ENCODE results near the gene IFT122. TPM values are rescaled to one million over a fixed set of nuclear protein-coding genes. Genes with fewer than 3 reads are reported as not detected.
"Not testable (repeated sequence)": the region's sequence is repeated elsewhere in the genome, so short reads cannot be mapped to it uniquely, and the experiment has no call there.

Gene IFT122
- 42.3 TPM for total RNA-seq

- peak; percentile 98 to 100 (median 99) for DNase-seq (ENCODE audit: low read depth in 2 of 3, low spot score in 2 of 3)
Measured at GRCh38 chr3:129439817-129440617, at the start of gene IFT122, which contains the start of gene MBD4. Gene IFT122, plus strand, starts transcription at chr3:129440224. Its CDS starts 107 bp downstream, at chr3:129440331. Gene MBD4, minus strand, starts transcription at chr3:129439948. Its CDS starts 115 bp downstream, at chr3:129439833.

- DNase-seq (ENCODE audit: low read depth in 2 of 3, low spot score in 2 of 3): not testable (repeated sequence)
Measured at GRCh38 chr3:129391583-129391982, 48.4 kb upstream of the IFT122 start.

GRCh38 chr3:129392106-129392887 lies 47.7 kb upstream of the IFT122 start:
- DNase-seq (ENCODE audit: low read depth in 2 of 3, low spot score in 2 of 3): not testable (repeated sequence)

- no peak for DNase-seq (ENCODE audit: low read depth in 2 of 3, low spot score in 2 of 3)
Measured at GRCh38 chr3:129393271-129393670, 46.8 kb upstream of the IFT122 start.

GRCh38 chr3:129393760-129394564 lies 46.1 kb upstream of the IFT122 start:
- not testable (repeated sequence) for DNase-seq (ENCODE audit: low read depth in 2 of 3, low spot score in 2 of 3)

- DNase-seq (ENCODE audit: low read depth in 2 of 3, low spot score in 2 of 3): peak in 1 of 3 donors; percentile 23
Measured at GRCh38 chr3:129398803-129399144, 41.2 kb upstream of the IFT122 start.

GRCh38 chr3:129399145-129399894 lies 40.7 kb upstream of the IFT122 start:
- DNase-seq (ENCODE audit: low read depth in 2 of 3, low spot score in 2 of 3): peak; percentile 69 to 95 (median 92)

GRCh38 chr3:129399895-129400357 lies 40.1 kb upstream of the IFT122 start:
- no peak for DNase-seq (ENCODE audit: low read depth in 2 of 3, low spot score in 2 of 3)

- DNase-seq (ENCODE audit: low read depth in 2 of 3, low spot score in 2 of 3): no peak
Measured at GRCh38 chr3:129402210-129402609, 37.8 kb upstream of the IFT122 start.

- DNase-seq (ENCODE audit: low read depth in 2 of 3, low spot score in 2 of 3): no peak
Measured at GRCh38 chr3:129402616-129403015, 37.4 kb upstream of the IFT122 start.

- DNase-seq (ENCODE audit: low read depth in 2 of 3, low spot score in 2 of 3): no peak
Measured at GRCh38 chr3:129403450-129403849, 36.6 kb upstream of the IFT122 start.

GRCh38 chr3:129404130-129404529 lies 35.9 kb upstream of the IFT122 start:
- DNase-seq (ENCODE audit: low read depth in 2 of 3, low spot score in 2 of 3): no peak

GRCh38 chr3:129404610-129405009 lies 35.4 kb upstream of the IFT122 start:
- DNase-seq (ENCODE audit: low read depth in 2 of 3, low spot score in 2 of 3): no peak

GRCh38 chr3:129409541-129409940 lies 30.5 kb upstream of the IFT122 start:
- DNase-seq (ENCODE audit: low read depth in 2 of 3, low spot score in 2 of 3): no peak

- DNase-seq (ENCODE audit: low read depth in 2 of 3, low spot score in 2 of 3): no peak
Measured at GRCh38 chr3:129410971-129411370, 29.1 kb upstream of the IFT122 start.

GRCh38 chr3:129412542-129413198 lies 27.4 kb upstream of the IFT122 start:
- DNase-seq (ENCODE audit: low read depth in 2 of 3, low spot score in 2 of 3): no peak

GRCh38 chr3:129413238-129413637 lies 26.8 kb upstream of the IFT122 start:
- DNase-seq (ENCODE audit: low read depth in 2 of 3, low spot score in 2 of 3): not testable (repeated sequence)

- no peak for DNase-seq (ENCODE audit: low read depth in 2 of 3, low spot score in 2 of 3)
Measured at GRCh38 chr3:129413687-129414506, 26.1 kb upstream of the IFT122 start.

GRCh38 chr3:129415378-129415777 lies 24.6 kb upstream of the IFT122 start:
- DNase-seq (ENCODE audit: low read depth in 2 of 3, low spot score in 2 of 3): no peak

Measured in hematopoietic multipotent progenitor cell (in vitro differentiated cells).